ENCODE results near the gene OXSR1. TPM values are rescaled to one million over a fixed set of nuclear protein-coding genes. Genes with fewer than 3 reads are reported as not detected.

OXSR1 gene
- total RNA-seq, 1 donor from 2014 or later = 20.9 TPM

- Histone ChIP-seq H3K4me1 (ENCODE audit: control insufficient read depth in 3 of 3, insufficient read depth in 3 of 3, low read length in 3 of 3) (no peaks in the 10 kb centered on the region), H3K9ac (ENCODE audit: low read depth in 1 of 3, low read length in 3 of 3) (no peak overlapping the region), H3K4me3 (ENCODE audit: low read length in 3 of 3) (no peak overlapping the region), H3K9me3 (ENCODE audit: control insufficient read depth in 3 of 3, low read length in 3 of 3) (no peaks in the 10 kb centered on the region), H3K36me3 (ENCODE audit: control insufficient read depth in 3 of 3, insufficient read depth in 3 of 3, low read length in 3 of 3) (no peaks in the 10 kb centered on the region), H3K27me3 (ENCODE audit: control insufficient read depth in 3 of 3, insufficient read depth in 3 of 3, low read length in 3 of 3) (no peaks in the 10 kb centered on the region), H3K27ac (ENCODE audit: low read depth, low read length) (no peak overlapping the region)
Measured at GRCh38 chr3:38297537-38297936, 132.2 kb downstream of the OXSR1 start.

GRCh38 chr3:38297947-38298711, 132.8 kb downstream of the OXSR1 start:
- Histone ChIP-seq H3K4me3 (ENCODE audit: low read length in 3 of 3) (no peak overlapping the region), H3K9ac (ENCODE audit: low read depth in 1 of 3, low read length in 3 of 3) (no peak overlapping the region), H3K9me3 (ENCODE audit: control insufficient read depth in 3 of 3, low read length in 3 of 3) (no peaks in the 10 kb centered on the region), H3K4me1 (ENCODE audit: control insufficient read depth in 3 of 3, insufficient read depth in 3 of 3, low read length in 3 of 3) (no peaks in the 10 kb centered on the region), H3K27ac (ENCODE audit: low read depth, low read length) (no peak overlapping the region), H3K36me3 (ENCODE audit: control insufficient read depth in 3 of 3, insufficient read depth in 3 of 3, low read length in 3 of 3) (no peaks in the 10 kb centered on the region), H3K27me3 (ENCODE audit: control insufficient read depth in 3 of 3, insufficient read depth in 3 of 3, low read length in 3 of 3) (no peaks in the 10 kb centered on the region)

Small RNAs within 50 kb of the gene (small RNA-seq; reads per million reads assigned to genes)
- gene RF00019 = not detected
- gene RNU6-235P = not detected

Other genes with a start within 250 kb of the OXSR1 start
- 7.8 TPM for gene VILL, start 174.8 kb upstream of the OXSR1 start, total RNA-seq
- 9.4 TPM for gene PLCD1, start 135.9 kb upstream of the OXSR1 start, total RNA-seq
- under 0.01 TPM for gene DLEC1, start 126.3 kb upstream of the OXSR1 start, total RNA-seq
- gene ACAA1, start 28.4 kb upstream of the OXSR1 start, total RNA-seq = 21.9 TPM
- gene MYD88, start 26.9 kb upstream of the OXSR1 start, total RNA-seq = 5.2 TPM
- not detected for gene SLC22A13, start 100.3 kb downstream of the OXSR1 start, total RNA-seq
- under 0.01 TPM for gene SLC22A14, start 116.8 kb downstream of the OXSR1 start, total RNA-seq
- 7.3 TPM for gene XYLB, start 181.2 kb downstream of the OXSR1 start, total RNA-seq